Fibroblast of skin of right biceps (primary cell): ENCODE results near the gene CTIF.
A peak's percentile ranks its signal among the peaks of the same experiment; 100 is the strongest.
"Not testable (repeated sequence)": the region's sequence is repeated elsewhere in the genome, so short reads cannot be mapped to it uniquely, and the experiment has no call there.

ENCODE experiments used
- DNase-seq: peaks from one replicate; pipeline ENCODE4 v3.0.0-alpha.2; 2013

The CTIF gene

DNA sequence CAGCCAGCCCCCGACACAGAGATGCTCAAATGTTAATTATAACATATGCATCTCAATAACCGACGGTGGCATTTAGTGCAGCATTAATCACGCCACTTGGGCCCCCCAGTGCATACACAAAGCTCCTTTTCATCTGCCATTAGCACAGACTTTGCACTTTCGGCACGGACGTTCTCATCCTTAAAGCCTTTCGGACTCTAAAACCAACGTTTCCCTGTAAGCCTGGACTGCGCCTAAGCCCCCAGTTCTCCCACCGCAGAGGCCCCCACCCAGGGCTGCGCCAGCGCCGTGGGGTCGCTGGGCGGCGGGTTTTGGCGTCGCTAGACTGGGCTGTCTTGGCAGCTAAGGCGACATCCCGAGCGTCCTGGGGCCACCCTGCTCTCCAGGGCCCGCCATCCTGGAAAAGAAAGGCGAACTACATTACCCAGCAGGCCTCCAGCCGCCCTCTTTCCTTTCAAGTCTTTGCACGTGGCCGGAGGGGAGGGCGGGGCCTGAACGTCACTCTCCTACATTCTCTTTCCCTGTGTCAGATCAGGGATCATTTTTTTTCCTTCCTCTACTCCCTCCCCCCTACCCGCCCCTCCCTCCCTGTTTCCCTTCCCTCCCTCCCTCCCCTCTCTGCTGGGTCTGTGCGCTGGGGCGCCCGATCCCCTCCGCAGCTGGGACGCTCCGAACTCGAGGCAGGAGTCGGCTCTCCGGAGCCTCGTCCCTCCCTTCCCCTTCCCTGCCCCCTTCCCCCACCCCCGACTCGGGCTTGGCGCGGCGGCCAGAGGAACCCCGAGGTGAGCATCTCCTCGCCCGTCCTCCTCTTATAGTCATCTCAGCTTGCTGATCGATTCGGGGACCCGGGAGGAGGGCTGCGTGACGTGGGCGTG is at the start of gene CTIF:
Gene CTIF, plus strand, starts transcription at position 501 of the 875 bp plus-strand sequence. CDS start 80,535 bp downstream, outside the sequence.
- peak; percentile 98 for DNase-seq

DNA sequence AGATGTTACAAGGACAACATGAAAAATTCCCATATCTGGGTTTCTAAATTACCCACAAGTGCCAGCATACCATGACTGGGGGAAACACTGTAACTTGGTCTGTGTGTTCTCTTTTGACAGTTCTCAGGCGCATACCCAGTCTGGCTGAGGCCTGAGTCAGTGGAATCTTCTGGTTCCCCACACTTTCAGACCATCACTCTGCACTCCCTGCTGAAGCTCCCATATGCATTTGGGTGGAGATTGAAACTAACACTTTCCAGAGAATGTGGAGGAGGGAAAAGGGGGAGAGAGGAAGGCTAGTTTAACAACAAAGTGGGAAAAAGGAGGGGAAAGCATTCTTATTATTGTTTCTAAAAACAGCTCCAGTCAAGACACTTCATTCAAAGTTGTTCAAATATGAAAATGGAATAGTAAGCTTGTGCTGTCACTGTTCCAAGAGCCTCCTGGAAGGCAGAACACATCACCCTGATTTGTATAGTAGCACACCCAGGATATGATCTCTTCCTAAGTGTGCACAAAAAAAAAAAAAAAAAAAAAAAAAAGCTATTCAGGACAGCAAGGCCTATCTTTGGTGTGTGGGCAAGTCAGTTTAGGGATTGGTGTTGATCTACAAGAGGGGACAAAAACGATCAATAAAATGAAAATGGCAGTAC is 48.1 kb upstream of the CTIF start:
- peak; percentile 68 for DNase-seq

DNA sequence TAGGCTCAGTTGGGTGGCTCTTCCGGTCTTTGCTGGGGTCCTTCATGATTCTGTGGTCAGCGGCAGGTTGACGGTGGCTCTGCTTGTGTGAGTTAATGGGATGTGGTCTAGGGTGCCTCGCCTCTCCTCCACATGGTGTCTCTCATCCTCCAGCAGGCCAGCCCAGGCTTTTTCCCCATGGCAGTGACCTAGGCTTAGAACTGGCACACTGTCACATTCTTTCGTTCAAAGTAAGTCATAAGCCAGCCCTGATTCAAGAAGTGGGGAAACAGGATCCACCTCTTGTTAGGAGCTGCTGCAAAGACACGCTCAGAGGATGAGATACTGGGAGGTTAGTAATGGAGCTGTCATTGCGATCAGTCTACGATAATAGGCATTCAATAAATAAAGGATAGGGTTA is 46.0 kb upstream of the CTIF start:
- DNase-seq: no peak

DNA sequence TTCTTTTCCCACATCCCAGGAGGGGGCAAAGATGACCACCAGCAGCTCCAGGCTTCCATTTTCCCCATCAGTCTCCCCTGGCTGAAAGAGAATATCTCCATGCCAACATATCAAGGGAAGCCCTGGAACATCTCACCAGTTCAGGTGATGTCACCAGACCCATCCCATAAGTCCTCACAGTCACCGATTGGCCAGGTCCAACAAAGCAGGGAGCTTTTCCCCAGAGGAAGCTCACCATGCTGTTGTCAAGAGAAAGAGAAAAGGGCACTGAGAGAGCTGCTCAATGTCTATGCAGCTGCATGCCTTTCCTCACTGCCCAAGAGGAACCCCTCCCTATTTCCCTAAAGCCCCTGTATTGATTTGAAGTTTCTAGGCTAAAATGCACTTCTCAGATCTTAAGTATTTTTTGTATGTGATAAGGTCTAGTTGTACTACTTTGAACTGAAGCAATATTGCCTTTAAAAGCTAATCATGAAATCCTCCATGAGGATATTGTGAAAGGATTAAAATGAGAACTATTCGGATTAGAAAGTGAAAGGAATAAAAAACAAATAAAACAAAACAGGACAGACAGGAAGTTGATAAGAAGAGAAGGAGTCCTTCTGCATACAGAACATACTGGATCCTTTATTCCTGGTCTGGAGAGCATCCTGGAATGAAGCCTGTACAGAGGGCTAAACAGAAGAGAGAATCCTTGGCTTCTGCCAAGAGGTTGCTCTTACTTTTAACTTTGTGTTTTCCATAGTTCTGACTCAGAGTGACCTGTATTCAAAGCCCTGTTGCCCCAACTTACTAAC is 45.2 kb upstream of the CTIF start:
- DNase-seq: no peak

DNA sequence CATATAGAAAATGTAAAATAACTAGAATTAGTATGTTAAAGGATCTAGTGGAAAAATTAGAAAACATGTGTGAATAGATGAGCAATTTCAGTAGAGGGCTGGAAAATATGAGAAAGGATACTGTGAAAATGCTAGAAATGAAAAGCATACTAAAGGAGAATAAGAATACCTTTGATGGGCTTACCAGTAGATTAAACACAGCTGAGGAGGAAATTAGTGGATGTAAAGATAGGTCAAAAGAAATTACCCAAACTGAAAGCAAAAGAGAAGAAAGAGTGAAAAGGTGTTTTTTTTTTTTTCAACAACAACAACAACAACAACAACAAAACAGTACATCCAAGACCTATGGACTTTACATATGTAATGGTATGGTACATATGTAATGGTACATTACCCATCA is 41.0 kb upstream of the CTIF start:
- no peak for DNase-seq

DNA sequence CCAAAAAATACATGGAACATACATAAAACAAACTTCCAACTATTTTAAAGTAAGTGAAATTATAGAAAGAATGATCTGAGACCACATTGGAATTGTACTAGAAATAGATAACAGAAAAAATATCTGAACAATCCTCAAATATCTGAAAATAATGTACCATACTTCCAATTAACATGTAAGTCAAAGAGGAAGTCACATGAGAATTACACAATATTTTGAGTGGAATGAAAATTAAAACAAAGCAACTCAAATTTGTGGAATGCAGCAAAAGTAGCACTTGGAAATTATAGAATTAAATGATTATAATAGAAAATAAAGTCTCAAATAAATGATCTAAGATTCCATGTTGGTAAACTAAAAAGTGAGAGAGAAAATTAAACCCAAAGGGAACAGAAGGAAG is 38.3 kb upstream of the CTIF start:
- no peak for DNase-seq

DNA sequence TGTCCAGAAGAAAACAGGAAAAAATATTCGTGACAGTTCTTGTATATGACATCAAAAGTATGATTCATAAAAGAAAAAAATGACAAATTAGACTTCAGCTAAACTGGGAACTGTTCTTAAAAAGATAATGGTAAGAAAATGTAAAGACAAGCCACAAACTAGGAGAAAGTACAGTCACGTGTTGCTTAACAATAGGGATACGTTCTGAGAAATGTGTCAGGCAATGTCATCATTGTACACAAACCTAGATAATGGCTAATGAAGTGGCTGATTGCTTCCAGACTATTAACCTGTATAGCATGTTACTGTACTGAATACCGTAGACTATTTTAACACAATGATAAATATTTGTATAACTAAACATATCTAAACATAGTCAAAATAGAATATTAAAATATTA is 35.9 kb upstream of the CTIF start:
- no peak for DNase-seq

DNA sequence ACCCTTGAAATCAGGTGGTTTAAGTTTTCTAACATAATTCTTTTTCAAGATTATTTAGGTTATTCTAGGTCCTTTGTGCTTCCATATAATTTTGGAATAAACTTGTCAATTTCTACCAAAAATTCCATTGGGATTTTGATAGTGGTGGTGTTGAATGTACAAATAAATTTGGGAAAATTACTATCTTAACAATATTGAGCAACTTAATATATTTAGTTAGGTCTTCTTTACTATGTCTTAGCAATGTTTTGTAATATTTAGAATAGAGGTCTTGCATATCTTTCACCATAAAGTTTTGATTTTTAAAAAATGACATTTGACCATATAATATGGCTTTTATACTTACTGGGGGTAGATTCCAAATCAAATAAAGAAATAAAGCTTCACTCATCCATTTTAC is 34.0 kb upstream of the CTIF start:
- no peak for DNase-seq

DNA sequence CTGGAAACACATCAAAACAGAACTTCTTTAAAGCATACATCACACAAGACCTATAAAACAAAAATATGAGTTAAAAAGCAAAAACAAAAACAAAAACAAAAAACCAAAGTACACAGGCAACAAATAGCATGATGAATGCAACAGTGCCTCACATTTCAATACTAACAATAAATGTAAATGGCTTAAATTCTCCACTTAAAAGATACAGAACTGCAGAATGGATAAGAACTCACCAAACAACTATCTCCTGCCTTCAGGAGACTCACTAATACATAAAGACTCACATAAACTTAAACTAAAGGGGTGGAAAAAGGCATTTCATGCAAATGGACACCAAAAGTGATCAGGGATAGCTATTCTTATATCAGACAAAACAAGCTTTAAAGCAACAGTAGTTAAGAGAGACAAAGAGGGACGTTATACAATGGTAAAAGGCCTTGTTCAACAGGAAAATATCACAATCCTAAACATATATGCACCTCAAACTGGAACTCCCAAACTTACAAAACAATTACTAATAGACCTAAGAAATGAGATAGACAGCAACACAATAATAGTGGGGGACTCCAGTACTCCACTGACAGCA is 31.8 kb upstream of the CTIF start:
- not testable (repeated sequence) for DNase-seq

DNA sequence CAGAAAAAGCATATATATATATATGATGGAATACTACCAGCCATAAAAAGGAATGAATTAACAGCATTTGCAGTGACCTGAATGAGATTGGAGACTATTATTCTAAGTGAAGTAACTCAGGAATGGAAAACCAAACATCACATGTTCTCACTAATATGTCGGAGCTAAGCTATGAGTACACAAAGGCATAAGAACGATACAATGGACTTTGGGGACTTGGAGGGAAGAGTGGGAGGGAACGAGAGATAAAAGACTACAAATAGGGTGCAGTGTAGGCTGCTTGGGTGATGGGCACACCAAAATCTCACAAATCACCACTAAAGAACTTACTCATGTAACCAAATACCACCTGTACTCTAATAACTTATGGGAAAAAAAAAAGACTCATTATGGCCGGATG is 26.3 kb upstream of the CTIF start:
- not testable (repeated sequence) for DNase-seq

DNA sequence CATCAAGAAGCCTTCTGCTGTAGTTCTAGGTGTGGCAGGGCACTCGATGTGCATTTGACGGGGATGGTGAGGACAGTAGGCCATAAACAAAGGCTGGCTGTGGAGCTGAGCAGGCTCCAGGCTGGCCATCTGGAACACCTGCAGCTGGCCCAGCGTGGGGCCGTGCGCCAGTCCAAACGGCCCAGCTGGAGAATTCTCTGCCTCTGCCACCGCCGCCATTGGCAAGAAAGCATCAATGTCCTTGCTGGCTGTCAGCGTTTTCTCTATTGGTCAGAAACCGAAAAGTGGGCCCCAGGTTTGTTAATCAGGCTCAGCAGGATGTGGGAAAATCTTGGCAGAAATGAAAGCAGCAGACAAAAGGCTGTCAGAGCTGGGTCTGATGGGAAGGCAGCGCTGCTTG is 24.0 kb upstream of the CTIF start:
- no peak for DNase-seq

DNA sequence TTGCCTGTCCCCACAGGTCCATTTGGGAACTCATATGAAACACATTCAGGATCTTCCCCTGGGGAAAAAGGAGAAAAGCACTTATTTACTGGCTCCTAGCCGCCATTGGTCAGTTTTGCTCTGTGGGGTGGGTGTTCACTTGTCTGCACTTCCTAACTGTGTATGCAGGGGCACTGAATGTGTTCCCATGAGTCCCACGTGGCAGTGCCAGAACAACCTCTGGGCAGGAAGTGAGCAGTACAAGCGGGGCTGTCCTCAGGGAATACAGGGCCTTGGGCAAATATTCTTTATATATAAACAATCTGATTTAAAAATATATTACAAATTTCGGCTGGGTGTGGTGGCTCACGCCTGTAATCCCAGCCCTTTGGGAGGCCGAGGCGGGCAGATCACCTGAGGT is 21.8 kb upstream of the CTIF start:
- DNase-seq: no peak

DNA sequence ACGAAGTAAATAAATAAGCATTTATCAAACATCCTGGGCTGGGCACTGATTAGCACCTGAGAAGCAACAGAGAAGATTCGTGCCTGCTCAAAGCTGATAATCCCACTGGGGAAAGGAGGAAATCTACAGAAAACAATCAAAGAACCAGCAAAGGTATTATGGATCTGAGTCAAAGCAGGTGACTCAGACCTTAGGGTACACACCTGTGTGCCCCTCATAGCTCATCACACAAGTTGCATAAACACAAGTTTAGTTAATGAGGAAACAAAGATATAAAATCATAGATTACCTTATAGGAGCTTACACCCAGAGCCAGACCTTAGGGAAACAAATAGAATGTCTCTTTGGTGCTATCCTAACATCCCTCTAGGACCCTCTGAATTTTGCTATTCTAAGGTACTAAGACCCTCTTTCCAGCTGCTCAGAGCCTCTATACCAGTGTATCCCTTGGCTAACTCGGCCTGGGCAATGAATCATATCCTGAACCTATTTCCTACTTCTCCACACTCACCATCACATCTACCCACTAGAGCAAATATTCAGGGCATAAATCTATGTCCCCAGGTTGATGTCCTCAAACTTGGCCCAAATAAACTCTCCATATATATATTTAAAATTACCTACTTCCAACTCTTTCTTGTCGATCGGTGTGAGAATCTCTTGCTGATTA is 19.3 kb upstream of the CTIF start:
- DNase-seq: no peak

DNA sequence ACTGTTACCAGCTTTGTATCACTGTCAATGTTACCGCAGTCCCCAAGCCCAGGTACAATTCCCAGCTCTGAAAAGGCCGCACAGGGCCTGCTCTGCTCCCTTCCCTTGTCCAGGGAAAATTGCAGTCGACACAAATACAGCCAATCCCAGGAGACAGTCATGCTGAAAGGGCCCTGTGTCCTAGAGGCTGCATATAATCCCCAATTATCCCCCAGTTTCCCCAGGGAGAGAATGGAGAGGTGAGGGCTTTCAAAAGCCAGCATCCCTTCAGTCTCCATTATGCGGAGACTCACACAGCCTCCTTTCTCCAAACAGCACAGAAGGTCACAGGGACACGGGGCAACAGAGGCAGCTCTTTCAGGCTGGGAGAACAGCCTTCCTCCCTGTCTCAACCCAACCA is 17.1 kb upstream of the CTIF start:
- DNase-seq: no peak

DNA sequence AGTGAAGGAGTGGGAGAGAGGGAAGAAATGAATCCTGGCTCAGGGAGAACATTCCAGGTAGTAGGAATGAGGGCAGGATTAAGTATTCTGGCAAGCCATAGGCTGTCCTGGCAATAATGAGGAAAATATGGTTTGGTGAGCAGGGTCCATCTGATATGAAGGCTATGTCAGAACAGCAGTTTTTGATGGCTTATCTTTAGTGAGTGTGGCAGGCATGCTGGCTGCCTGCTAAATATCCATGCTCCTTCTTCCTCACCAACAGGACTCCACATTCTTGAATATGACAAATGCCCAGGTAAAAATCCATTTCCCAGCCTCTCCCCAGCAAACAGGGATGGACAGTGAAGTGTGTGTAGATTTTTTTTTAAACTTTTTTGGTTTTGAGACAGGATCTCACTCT is 13.2 kb upstream of the CTIF start:
- no peak for DNase-seq

DNA sequence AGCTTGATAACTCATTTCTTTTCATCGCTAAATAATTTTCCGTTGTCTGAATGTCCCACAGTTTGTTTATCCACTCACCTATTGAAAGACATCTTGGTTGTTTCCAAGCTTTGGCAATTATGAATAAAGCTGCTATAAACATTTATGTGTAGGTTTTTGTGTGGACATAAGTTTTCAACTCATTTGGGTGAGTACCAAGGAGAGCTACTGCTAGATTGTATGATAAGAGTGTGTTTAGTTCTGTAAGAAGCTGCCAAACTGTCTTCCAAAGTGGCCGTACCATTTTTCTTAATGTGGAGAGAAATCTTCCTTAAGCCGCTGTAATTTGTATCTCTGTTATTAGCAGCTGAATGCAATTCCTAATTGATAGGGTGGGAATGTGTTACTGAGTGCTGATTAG is 11.4 kb upstream of the CTIF start:
- DNase-seq: no peak

DNA sequence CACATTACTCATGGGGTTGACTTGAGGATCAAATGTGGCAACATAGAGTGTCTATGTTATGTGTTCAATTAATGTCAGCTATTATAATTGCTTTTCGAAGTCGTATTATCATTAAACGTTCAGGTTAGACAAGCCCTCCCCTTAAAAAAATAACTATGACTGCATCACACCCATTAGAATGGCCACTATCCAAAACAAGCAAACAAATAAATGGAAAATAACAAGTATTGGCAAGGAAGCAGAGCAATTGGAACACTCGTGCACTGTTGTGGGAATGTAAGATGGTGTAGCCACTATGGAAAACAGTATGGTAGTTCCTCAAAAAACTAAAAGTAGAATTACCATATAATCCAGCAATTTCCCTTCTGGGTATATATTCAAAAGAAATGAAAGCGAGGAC is 10.0 kb upstream of the CTIF start:
- no peak for DNase-seq

DNA sequence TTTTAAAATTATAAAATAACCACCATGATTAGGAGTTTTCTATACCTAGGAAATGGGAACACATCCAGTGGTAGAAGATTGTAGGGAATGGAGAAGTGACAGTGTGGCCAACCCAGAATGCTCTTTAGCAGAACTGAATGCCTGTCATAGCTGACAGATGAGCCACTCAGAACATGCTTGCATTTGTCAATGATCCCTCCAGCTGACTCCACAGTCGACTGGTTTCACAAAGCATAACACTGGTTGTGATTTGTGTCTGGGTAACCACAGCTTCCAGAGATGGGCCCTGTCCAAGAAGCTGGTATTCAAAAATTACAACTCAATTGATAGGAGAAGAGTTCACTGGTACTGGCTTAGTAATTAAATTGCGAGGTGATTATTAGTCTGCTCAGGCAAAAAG is 9.0 kb upstream of the CTIF start:
- DNase-seq: peak; percentile 94

DNA sequence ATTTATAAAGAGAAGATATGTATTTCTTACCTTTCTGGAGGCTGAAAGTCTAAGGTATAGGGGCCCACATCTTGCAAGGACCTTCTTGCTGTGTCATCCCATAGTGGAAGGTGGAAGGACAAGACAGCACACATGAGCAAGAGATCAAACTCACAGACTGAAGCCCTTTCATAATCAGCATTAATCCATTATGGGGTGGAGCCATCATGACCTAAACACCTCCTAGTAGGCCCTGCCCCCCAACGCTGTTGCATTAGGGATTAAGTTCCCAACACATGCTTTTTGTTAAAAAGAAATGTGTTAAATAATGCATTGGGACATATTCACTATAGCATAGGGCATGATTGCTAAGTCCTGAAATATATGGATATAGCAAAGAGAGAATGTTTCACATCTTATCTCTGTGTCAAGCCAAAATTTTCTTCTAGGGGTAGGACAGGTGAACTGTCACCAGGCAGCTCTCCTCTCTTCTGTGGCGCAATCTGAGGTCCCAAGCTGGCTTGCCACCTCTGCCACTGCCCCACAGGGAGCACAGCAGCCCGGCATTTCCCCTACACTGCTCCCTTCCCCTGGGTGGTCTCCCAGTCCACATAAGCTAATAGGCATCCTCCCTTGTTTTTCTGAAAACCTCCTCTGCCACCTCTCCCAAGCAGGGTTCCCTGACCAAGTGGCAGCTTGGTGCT is 8.3 kb upstream of the CTIF start:
- DNase-seq: peak; percentile 36

DNA sequence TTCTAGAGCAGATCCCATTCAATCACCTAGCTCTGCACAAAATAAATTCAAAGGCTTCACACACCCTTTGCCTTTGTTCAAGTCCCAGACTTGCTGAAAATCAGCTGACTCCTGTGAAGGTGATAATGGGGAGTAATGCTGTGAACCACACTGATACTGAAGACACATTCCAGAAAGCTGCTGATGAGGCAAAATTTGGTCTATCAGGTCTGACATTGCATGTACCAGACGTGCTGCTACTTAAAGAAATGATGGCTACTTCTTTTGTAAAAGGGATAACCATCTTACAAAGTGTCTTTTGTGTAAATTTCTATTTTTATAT is 7.8 kb upstream of the CTIF start:
- no peak for DNase-seq

DNA sequence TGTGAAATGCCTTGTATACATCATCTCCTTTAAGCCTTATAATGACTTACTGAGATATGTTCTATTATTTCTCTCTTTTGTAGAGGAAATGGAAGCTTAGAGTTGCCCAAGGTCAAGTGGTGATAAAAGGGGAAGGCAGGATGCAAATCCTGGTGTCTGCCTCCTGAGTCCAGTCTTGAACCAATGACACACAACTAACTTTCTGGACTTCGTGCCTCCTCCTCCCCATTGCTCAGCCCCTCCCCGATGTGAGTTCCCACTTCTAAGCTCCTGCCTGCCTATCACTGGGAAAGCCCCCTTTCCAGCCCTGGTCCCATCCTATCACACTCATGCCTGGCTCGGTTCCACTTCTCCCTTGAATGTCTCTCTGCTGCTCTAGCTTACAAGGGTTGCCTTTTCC is 6.9 kb upstream of the CTIF start:
- DNase-seq: no peak

DNA sequence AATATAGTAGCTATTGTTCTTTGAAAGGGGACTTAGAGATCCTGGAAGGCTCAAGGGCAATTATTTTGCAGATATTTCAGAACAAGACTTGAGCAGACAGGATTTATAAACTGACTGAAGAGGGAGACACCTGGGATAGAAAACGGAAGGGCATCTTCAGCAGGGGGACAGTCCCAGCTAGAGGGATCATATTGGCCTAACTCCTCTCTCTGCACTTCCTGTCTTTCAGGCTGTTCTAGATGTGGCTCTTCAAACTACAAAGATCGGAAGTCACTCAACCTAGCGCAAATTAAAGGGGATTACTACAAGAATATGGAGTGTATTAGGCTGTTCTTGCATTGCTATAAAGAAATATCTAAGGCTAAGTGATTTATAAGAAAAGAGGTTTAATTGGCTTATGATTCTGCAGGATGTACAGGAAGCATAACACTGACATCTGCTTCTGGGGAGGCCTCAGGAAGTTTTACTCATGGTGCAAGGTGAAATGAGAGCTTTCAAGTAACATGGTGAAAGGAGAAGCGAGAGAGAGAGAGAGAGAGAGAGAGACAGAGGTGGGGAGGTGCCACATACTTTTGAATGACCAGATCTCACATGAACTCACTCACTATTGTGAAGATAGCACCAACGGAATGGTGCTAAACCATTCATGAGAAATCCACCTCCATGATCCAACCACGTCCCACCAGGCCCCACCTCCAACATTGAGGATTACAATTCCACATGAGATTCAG is 5.3 kb upstream of the CTIF start:
- no peak for DNase-seq
